GM23248 (cell line): Measurements from ENCODE around the gene ASCL1.

Source experiments
- EZH2 ChIP-seq: fragments of 200-600 bp; sonication (generic); IDR thresholded peaks from 2 replicates; pipeline ENCODE4 v1.6.1; 2018; ENCODE audit warnings: antibody characterized with exemption, mild to moderate bottlenecking; ENCODE audit not compliant: insufficient read depth, poor library complexity, severe bottlenecking
- EZH2phosphoT487 ChIP-seq: fragments of 200-600 bp; sonication (generic); IDR thresholded peaks from 2 replicates; pipeline ENCODE4 v1.6.1; 2018; ENCODE audit warnings: antibody characterized with exemption, moderate library complexity, mild to moderate bottlenecking, low read depth; ENCODE audit not compliant: insufficient read depth

- TF ChIP-seq EZH2, result peak; percentile 33
- TF ChIP-seq EZH2phosphoT487, result no peak
Observed at GRCh38 chr12:102962532-102962931, 5.1 kb downstream of the ASCL1 start.
